ENCODE data around the gene SEBOX. TPM values are rescaled to one million over a fixed set of nuclear protein-coding genes. Genes with fewer than 3 reads are reported as not detected.
"Not testable (repeated sequence)": the region's sequence is repeated elsewhere in the genome, so short reads cannot be mapped to it uniquely, and the experiment has no call there.

Gene SEBOX
- total and polyA plus RNA-seq, 2 of the 8 experiments (the other 6 are each of a cell fraction or from before 2014, with no cell fraction given), result not detected

DNA sequence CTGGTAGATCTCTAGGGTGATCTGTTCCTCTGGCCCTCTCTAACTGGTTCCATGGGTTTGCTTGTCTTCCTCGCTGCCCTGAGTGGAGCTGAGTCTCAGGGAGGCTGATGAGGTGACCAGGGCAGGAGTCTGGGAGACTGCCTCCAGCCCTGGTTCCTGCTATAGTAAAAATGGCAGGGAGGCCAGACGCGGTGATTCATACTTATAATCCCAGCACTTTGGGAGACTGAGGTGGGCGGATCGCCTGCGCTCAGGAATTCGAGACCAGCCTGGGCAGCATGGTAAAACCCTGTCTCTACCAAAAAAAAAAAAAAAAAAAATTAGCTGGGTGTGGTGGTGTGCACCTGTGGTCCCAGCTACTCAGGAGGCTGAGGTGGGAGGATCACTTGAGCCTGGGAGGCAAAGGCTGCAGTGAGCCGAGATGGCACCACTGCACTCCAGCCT is 26.2 kb downstream of the SEBOX start:
- H4K20me1 ChIP-seq (replicated peaks in 1 of 2; ENCODE audit: control insufficient read depth in 1 of 2, insufficient read depth in 2 of 2, low read length in 2 of 2); H4K5ac ChIP-seq (ENCODE audit: insufficient read length, low read depth, low read length); H3K14ac ChIP-seq (ENCODE audit: insufficient read length); H3K4me3 ChIP-seq (ENCODE audit: extremely low read depth in 1 of 4, insufficient read depth in 2 of 4, low read depth in 3 of 4, low read length in 4 of 4); H3K9ac ChIP-seq (replicated peaks in 1 of 4; ENCODE audit: extremely low read depth in 1 of 4, low read depth in 3 of 4, low read length in 3 of 4); H3K18ac ChIP-seq (ENCODE audit: extremely low read depth, low read length); H2BK5ac ChIP-seq (ENCODE audit: low read depth, low read length); H3K4me1 ChIP-seq (replicated peaks in 1 of 4; ENCODE audit: control insufficient read depth in 3 of 4, insufficient read depth in 4 of 4, low read length in 3 of 4); H2BK20ac ChIP-seq (ENCODE audit: low read length); H2AK5ac ChIP-seq (ENCODE audit: low read depth, low read length); H3K23ac ChIP-seq (ENCODE audit: insufficient read length); H3K4ac ChIP-seq (replicated peaks; ENCODE audit: insufficient read length, low read depth, low read length); H2AFZ ChIP-seq (ENCODE audit: low read length); DNase-seq (ENCODE audit: low read depth in 1 of 2, low spot score in 2 of 2); H3K56ac ChIP-seq (replicated peaks; ENCODE audit: insufficient read length, low read depth, low read length); H3K4me2 ChIP-seq (ENCODE audit: insufficient read depth in 1 of 2, low read depth in 2 of 2, low read length in 2 of 2); H3K9me3 ChIP-seq (ENCODE audit: insufficient read depth in 2 of 2, low read depth in 1 of 2, low read length in 1 of 2); FAIRE-seq; H3K27me3 ChIP-seq (replicated peaks in 1 of 4; ENCODE audit: control insufficient read depth in 3 of 4, extremely low read depth in 1 of 4, insufficient read depth in 3 of 4, low read length in 3 of 4); H4K8ac ChIP-seq (ENCODE audit: extremely low read depth, insufficient read depth, low read length); H2BK120ac ChIP-seq (replicated peaks; ENCODE audit: low read depth, low read length); H3K27ac ChIP-seq (ENCODE audit: low read depth, low read length); H2BK15ac ChIP-seq (ENCODE audit: low read length); H2BK12ac ChIP-seq (ENCODE audit: low read depth, low read length); H4K91ac ChIP-seq (replicated peaks; ENCODE audit: insufficient read length, low read length): not testable (repeated sequence)
- peaks cover 10% of the 10 kb centered on the region; the same call in 1 of the 2 replicates for H3K23me2 ChIP-seq (ENCODE audit: low read depth, low read length)
- ChIA-PET POLR2A (ENCODE audit: partially characterized antibody) (interaction anchor here (0.7 to 1.7 kb wide), 4 partner anchors 10 to 504 kb away, joined by 3 to 5 read pairs (median 4); partner anchors contain the start of gene POLDIP2), CTCF (ENCODE audit: partially characterized antibody) (interaction anchor here (0.9 to 1.5 kb wide), 2 partner anchors 8 to 445 kb away, joined by 3 to 10 read pairs; partner anchors contain the start of gene LYRM9)
- peaks cover 4 to 16% (median 12%) of the 10 kb centered on the region in 4 experiments; a peak in 7 of 8 replicates for H3K36me3 ChIP-seq (ENCODE audit: control insufficient read depth in 2 of 4, insufficient read depth in 4 of 4, low read length in 3 of 4)
- peaks cover 12% of the 10 kb centered on the region for H3K79me1 ChIP-seq (ENCODE audit: low read depth, low read length)
- WGBS, 2 experiments (ENCODE audit: extremely low coverage in 1 of 2, insufficient coverage in 1 of 2, insufficient read length in 1 of 2, insufficient replicate concordance in 2 of 2, low coverage in 1 of 2, low lambda C conversion rate in 2 of 2, missing lambda C conversion rate in 1 of 2), result 94% methylated on average over 5 of the region's 8 CpGs; no CpG with 5 or more reads in 1 of the 2 experiments
- H3K79me2 ChIP-seq (ENCODE audit: control insufficient read depth in 1 of 2, insufficient read depth in 2 of 2, low read length in 2 of 2), result peaks cover 0 to 13% of the 10 kb centered on the region in 2 experiments; a peak in 2 of 4 replicates
